Lung (tissue), 12 donors: ENCODE data around the gene FAM83E. TPM values are rescaled to one million over a fixed set of nuclear protein-coding genes. Genes with fewer than 3 reads are reported as not detected.

Experiments
- ATAC-seq: fragments of 200-7000 bp; cut with Tn5 transposase; one replicate; pipeline ENCODE4 v1.9.1; 2020; ENCODE audit warnings: moderate number of reproducible peaks; ENCODE audit not compliant: insufficient read depth, low FRiP score
- DNase-seq, 3 donors: peaks; one replicate each; pipeline ENCODE4 v3.0.0-alpha.2; 2013 to 2017
- H3K27ac ChIP-seq, 2 donors: one replicate each; pipeline ENCODE4 v1.5.1; 2013; ENCODE audit warnings: mild to moderate bottlenecking in 2 of 2, moderate library complexity in 2 of 2, control low read depth in 1 of 2, inconsistent platforms in 1 of 2, low read depth in 1 of 2, low read length in 1 of 2
- H3K27me3 ChIP-seq, 3 donors: one replicate each; pipeline ENCODE4 v1.5.1; 2013; ENCODE audit warnings: low read length in 2 of 3; ENCODE audit not compliant: control insufficient read depth in 3 of 3, insufficient read depth in 3 of 3
- H3K36me3 ChIP-seq, 4 donors: one replicate each; pipeline ENCODE4 v1.5.1; 2013; ENCODE audit warnings: low read length in 4 of 4, mild to moderate bottlenecking in 1 of 4, moderate library complexity in 1 of 4; ENCODE audit not compliant: control insufficient read depth in 4 of 4, insufficient read depth in 4 of 4
- H3K4me1 ChIP-seq, 5 donors: one replicate each; pipeline ENCODE4 v1.5.1; 2013; ENCODE audit warnings: low read length in 5 of 5, mild to moderate bottlenecking in 2 of 5, moderate library complexity in 1 of 5; ENCODE audit not compliant: control insufficient read depth in 5 of 5, insufficient read depth in 5 of 5
- H3K4me3 ChIP-seq: one replicate; pipeline ENCODE4 v1.5.1; 2013; ENCODE audit warnings: mild to moderate bottlenecking, control low read depth, moderate library complexity
- H3K9ac ChIP-seq, 2 donors: one replicate each; pipeline ENCODE4 v1.5.1; 2013; ENCODE audit warnings: low read length in 2 of 2, control low read depth in 1 of 2; ENCODE audit not compliant: insufficient read depth in 1 of 2
- H3K9me3 ChIP-seq, 4 donors: one replicate each; pipeline ENCODE4 v1.5.1; 2013; ENCODE audit warnings: low read length in 3 of 4, mild to moderate bottlenecking in 1 of 4, moderate library complexity in 1 of 4; ENCODE audit not compliant: control insufficient read depth in 4 of 4, insufficient read depth in 3 of 4
- CTCF ChIP-seq: IDR thresholded peaks from 2 replicates; pipeline ENCODE4 v1.5.1; 2012; ENCODE audit warnings: mild to moderate bottlenecking; ENCODE audit errors: control extremely low read depth, extremely low read depth
- WGBS, 2 donors: extraction: QIAGEN DNeasy Blood & Tissue Kit; methylation state at CpG; one replicate each; pipeline ENCODE4 v1.1.7; 2013; 5-methylcytosine and 5-hydroxymethylcytosine counted together
- polyA plus RNA-seq, 2 donors: library from polyadenylated mRNA; stranded (reverse); fragments of 200-250 nt; gene quantifications; one replicate each; pipeline ENCODE4 v1.2.1, GENCODE V29; 2013
- total RNA-seq, 2 donors: library from RNA; depleted of rRNA in 1 of 2; stranded (reverse); fragments of >200 nt in 1 of 2; gene quantifications; one replicate each; pipeline ENCODE4 v1.2.1, GENCODE V29; 2014 to 2021
- donor health status: control.
- donor health status: control.
- donor health status: Bipolar disorder and iron deficiency.
- donor health status: healthy.
- donor health status: DM: yes; HTN: yes; CAD: no.

Gene FAM83E
- total and polyA plus RNA-seq, 4 donors, result 22.2 to 43.8 (median 36.7) TPM

GRCh38 chr19:48588670-48589401, 26.0 kb downstream of the FAM83E start:
- 4% methylated on average over 34 to 36 of the region's 36 CpGs for WGBS, 2 donors
- DNase-seq (peak; percentile 84 to 88 (median 86)), ATAC-seq (peak; percentile 78)
- Histone ChIP-seq H3K27me3 (no peaks in the 10 kb centered on the region), H3K4me3 (no peak overlapping the region), H3K4me1 (peaks cover 0 to 8% (median 6%) of the 10 kb centered on the region in 5 donors), H3K9me3 (peaks cover 0 to 4% (median 0%) of the 10 kb centered on the region in 4 donors), H3K9ac (no peak overlapping the region), H3K27ac (peak overlapping the region in 1 of 2 donors; percentile 48), H3K36me3 (no peaks in the 10 kb centered on the region)
- peak; percentile 95 for TF ChIP-seq CTCF

GRCh38 chr19:48587387-48587786, 27.5 kb downstream of the FAM83E start:
- Histone ChIP-seq H3K27ac (no peak overlapping the region), H3K27me3 (no peaks in the 10 kb centered on the region), H3K4me3 (no peak overlapping the region), H3K9ac (no peak overlapping the region), H3K4me1 (peaks cover 0 to 9% (median 6%) of the 10 kb centered on the region in 5 donors), H3K36me3 (no peaks in the 10 kb centered on the region), H3K9me3 (peaks cover 0 to 4% (median 0%) of the 10 kb centered on the region in 4 donors)
- 89 to 92% methylated on average over 3 of the region's 3 CpGs for WGBS, 2 donors
- ATAC-seq (no peak), DNase-seq (no peak)
- no peak for TF ChIP-seq CTCF

DNA sequence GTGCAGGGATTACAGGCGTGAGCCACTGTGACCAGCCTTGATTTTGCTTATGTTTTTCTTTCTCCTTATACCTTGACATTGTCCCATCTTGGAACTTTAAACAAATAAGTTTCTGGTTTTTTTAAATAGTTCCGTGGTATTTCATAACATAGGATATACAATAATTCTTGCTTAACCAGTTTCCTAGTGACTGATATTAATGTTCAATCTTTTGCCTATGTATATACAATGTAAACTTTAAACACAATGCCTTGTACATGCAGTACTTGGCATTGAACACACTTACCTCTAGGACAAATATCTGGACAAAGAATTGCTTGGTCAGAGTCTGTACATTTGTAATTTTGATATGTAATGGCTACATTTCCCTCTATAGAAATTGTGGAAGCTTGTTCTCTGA, 32.7 kb downstream of the FAM83E start:
- Histone ChIP-seq H3K4me3 (no peak overlapping the region), H3K36me3 (no peaks in the 10 kb centered on the region), H3K9me3 (peaks cover 0 to 4% (median 0%) of the 10 kb centered on the region in 4 donors), H3K27me3 (no peaks in the 10 kb centered on the region), H3K27ac (no peak overlapping the region), H3K4me1 (peaks cover 0 to 5% (median 0%) of the 10 kb centered on the region in 5 donors), H3K9ac (no peak overlapping the region)
- DNase-seq (peak in 2 of 3 donors; percentile 18 to 25), ATAC-seq (no peak)
- no peak for TF ChIP-seq CTCF
- 49 to 62% methylated on average over 2 of the region's 2 CpGs for WGBS, 2 donors
